GM12872 (cell line): Measurements from ENCODE around the gene RNF223.

Experiments
- CTCF ChIP-seq: IDR thresholded peaks from 3 replicates; pipeline ENCODE4 v1.5.1; 2011; ENCODE audit warnings: low read depth, mild to moderate bottlenecking, low read length, moderate library complexity; ENCODE audit not compliant: insufficient read depth

Gene RNF223

DNA sequence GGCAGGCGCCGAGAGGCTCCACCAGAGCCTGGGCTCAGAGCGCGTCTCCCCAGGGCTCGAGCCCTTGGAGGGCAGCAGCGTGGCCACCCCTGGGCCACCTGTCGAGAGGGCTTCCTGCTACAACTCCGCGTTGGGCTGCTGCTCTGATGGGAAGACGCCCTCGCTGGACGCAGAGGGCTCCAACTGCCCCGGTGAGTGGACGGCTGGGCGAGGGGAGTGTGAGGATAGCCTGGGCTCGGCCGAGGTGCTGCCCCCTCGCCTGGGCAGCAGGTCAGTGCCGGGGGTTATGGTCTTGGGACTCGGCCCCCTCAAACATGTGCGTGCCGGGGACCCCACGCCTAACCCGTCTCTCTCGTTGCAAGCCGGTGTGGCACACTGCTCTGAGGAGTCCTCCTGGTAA is 27.3 kb downstream of the RNF223 start:
- no peak for TF ChIP-seq CTCF

- TF ChIP-seq CTCF = no peak
These were observed 27.9 kb downstream of the RNF223 start for GRCh38 chr1:1046243-1046642.

GRCh38 chr1:1045129-1045528 is 29.0 kb downstream of the RNF223 start:
- no peak for TF ChIP-seq CTCF

DNA sequence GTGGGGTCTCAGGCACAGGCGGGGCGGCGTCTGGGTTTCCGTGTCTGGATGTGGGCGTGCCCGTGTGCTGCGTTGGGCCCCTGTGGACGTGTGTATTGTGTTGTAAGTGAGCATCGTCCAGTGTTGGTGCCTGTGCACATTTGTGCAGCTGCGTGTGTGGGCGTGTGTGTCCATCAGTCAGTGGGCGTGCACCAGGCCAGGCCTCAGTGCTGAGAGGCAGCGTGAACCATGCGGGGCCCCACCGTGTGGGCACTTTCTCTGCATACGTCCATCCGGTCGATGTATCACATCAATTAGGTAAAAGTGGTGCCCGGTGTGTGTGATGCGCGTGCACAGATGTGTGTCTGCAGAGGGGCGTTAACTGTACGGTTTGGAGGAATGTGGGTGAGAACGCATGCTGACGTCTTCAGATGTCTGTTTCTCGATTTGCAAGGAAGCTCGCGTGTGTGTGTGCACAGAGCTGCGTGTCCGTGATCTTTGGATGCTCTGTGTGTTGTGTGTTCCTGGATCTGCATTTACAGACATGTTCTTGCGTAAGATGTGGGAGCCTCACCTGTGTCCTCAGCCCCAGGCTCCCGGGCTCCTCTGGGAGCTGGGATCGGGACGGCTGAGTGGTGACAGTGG is 29.5 kb downstream of the RNF223 start:
- TF ChIP-seq CTCF = no peak

DNA sequence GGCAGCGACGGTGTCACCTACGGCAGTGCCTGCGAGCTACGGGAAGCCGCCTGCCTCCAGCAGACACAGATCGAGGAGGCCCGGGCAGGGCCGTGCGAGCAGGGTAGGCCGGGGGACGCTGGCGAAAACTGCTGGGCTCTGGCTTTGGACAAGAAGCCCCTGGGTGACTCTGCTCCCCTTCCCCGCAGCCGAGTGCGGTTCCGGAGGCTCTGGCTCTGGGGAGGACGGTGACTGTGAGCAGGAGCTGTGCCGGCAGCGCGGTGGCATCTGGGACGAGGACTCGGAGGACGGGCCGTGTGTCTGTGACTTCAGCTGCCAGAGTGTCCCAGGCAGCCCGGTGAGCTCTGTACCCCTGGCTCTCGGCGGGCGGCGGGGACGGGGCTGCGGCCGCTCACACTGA is 30.2 kb downstream of the RNF223 start:
- no peak for TF ChIP-seq CTCF

- TF ChIP-seq CTCF = no peak
These were observed 30.7 kb downstream of the RNF223 start for GRCh38 chr1:1043411-1043810.

GRCh38 chr1:1042835-1043234 is 31.3 kb downstream of the RNF223 start:
- TF ChIP-seq CTCF = no peak
